ENCODE data around the gene ZNF677.
A peak's percentile ranks its signal among the peaks of the same experiment; 100 is the strongest.
"Not testable (repeated sequence)": the region's sequence is repeated elsewhere in the genome, so short reads cannot be mapped to it uniquely, and the experiment has no call there.

The ZNF677 gene

GRCh38 chr19:53192771-53193534 is 61.7 kb downstream of the ZNF677 start, which contains the start of gene ZNF665:
Gene ZNF665, minus strand, starts transcription at chr19:53193358. Its CDS starts 10,460 bp downstream, at chr19:53182898.
- no peaks in the 10 kb centered on the region; the same call in 1 of the 2 replicates for H3K27me3 ChIP-seq (ENCODE audit: control insufficient read depth, insufficient read depth, low read length)
- 0 out of 2 replicates have a peak, but pooled peaks cover 2% of the 10 kb centered on the region for H3K4me1 ChIP-seq (ENCODE audit: control insufficient read depth, insufficient read depth, low read length)
- peak within 1 kb of the TSS; percentile 59 for H3K9ac ChIP-seq (ENCODE audit: low read length)
- no peak within 1 kb of the TSS for H3K27ac ChIP-seq (ENCODE audit: low read depth, low read length)
- no peaks in the 10 kb centered on the region; the same call in 1 of the 2 replicates for H3K36me3 ChIP-seq (ENCODE audit: control insufficient read depth, insufficient read depth, low read length)
- 0 out of 2 replicates have a peak, but pooled peaks cover 3% of the 10 kb centered on the region for H3K9me3 ChIP-seq (ENCODE audit: control insufficient read depth, insufficient read depth, low read depth, low read length)
- peak within 1 kb of the TSS; percentile 70 for H3K4me3 ChIP-seq (ENCODE audit: low read depth, low read length)

- H3K27me3 ChIP-seq (ENCODE audit: control insufficient read depth, insufficient read depth, low read length), result no peaks in the 10 kb centered on the region
- no peaks in the 10 kb centered on the region; the same call in 1 of the 2 replicates for H3K36me3 ChIP-seq (ENCODE audit: control insufficient read depth, insufficient read depth, low read length)
- no peak overlapping the region for H3K27ac ChIP-seq (ENCODE audit: low read depth, low read length)
- 0 out of 2 replicates have a peak, but pooled peaks cover 2% of the 10 kb centered on the region for H3K4me1 ChIP-seq (ENCODE audit: control insufficient read depth, insufficient read depth, low read length)
- no peaks in the 10 kb centered on the region for H3K9me3 ChIP-seq (ENCODE audit: control insufficient read depth, insufficient read depth, low read depth, low read length)
- H3K9ac ChIP-seq (ENCODE audit: low read length), result no peak overlapping the region
- H3K4me3 ChIP-seq (ENCODE audit: low read depth, low read length), result no peak overlapping the region
Observed at GRCh38 chr19:53190253-53190652, 64.4 kb downstream of the ZNF677 start.

- not testable (repeated sequence) for H3K36me3 ChIP-seq (ENCODE audit: control insufficient read depth, insufficient read depth, low read length); H3K9ac ChIP-seq (ENCODE audit: low read length); H3K4me1 ChIP-seq (ENCODE audit: control insufficient read depth, insufficient read depth, low read length); H3K27ac ChIP-seq (ENCODE audit: low read depth, low read length); H3K9me3 ChIP-seq (ENCODE audit: control insufficient read depth, insufficient read depth, low read depth, low read length); H3K4me3 ChIP-seq (ENCODE audit: low read depth, low read length); H3K27me3 ChIP-seq (ENCODE audit: control insufficient read depth, insufficient read depth, low read length)
Observed at GRCh38 chr19:53189691-53190198, 64.9 kb downstream of the ZNF677 start.

Data from HUES6 (cell line).